Measurements from ENCODE around the gene CAVIN1. TPM values are rescaled to one million over a fixed set of nuclear protein-coding genes. Genes with fewer than 3 reads are reported as not detected.

Gene CAVIN1, protein sequence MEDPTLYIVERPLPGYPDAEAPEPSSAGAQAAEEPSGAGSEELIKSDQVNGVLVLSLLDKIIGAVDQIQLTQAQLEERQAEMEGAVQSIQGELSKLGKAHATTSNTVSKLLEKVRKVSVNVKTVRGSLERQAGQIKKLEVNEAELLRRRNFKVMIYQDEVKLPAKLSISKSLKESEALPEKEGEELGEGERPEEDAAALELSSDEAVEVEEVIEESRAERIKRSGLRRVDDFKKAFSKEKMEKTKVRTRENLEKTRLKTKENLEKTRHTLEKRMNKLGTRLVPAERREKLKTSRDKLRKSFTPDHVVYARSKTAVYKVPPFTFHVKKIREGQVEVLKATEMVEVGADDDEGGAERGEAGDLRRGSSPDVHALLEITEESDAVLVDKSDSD
- 1,000 to 10,000 TPM in 2 of 4 donors, 100 to 1,000 TPM in 2; 619 to 1,181 (median 1,019) TPM for total RNA-seq

DNA sequence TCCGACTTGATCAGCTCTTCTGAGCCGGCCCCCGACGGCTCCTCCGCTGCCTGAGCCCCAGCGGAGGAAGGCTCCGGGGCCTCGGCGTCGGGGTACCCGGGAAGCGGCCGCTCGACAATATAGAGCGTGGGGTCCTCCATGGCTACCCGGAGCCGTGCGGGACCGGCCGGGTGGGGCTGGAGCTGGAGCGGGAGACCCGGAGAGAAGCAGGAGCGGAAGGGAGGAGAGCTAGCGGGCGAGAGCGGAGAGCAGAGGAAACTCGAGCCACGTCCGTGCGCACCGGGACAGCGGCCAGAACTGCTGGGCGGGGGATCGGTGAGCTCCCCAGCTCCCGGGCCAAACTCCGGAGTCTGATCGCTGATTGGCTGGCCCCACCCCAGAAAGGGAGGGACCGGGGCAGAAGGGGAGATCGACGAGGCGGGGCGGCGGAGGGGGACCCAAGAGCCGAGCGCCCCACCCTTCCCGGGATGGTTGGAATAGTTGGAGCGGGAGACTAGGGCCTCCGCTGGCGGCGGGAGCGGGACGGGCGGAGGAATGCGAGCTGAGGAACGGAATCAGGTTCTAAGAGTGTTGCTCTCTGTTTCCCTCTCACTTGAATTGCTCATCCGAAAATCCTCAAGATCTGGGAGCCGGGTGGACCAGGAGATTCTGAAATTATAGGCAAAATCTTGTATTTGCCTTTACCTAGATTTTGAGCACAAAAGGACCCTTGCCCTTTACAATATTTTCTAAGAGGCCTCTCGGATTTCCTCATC, at the start of gene CAVIN1:
Gene CAVIN1 (minus strand): TSS at position 299 of the 755 bp plus-strand sequence. CDS start 159 bp downstream, at position 140.
- peak; percentile 100 for DNase-seq (ENCODE audit: extremely low spot score)
- WGBS, result 4% methylated on average over 35 of the region's 58 CpGs
- Histone ChIP-seq H3K27me3 (no peaks in the 10 kb centered on the region), H3K4me3 (peak within 1 kb of the TSS; percentile 83 to 99 (median 96)), H3K36me3 (no peaks in the 10 kb centered on the region), H3K4me1 (peaks cover 43 to 61% (median 59%) of the 10 kb centered on the region in 4 donors), H3K27ac (replicated peaks in 1 of 4) (peak within 1 kb of the TSS; percentile 97 to 100 (median 100)), H3K9me3 (no peaks in the 10 kb centered on the region)
- peak; percentile 99 to 100 for TF ChIP-seq POLR2AphosphoS5 (IDR thresholded peaks at IDR 0.05)
- peak; percentile 96 for TF ChIP-seq POLR2A (IDR thresholded peaks at IDR 0.05; ENCODE audit: low read depth)
- TF ChIP-seq EP300 (IDR thresholded peaks at IDR 0.05), result no peak
- TF ChIP-seq, protein P1, sequence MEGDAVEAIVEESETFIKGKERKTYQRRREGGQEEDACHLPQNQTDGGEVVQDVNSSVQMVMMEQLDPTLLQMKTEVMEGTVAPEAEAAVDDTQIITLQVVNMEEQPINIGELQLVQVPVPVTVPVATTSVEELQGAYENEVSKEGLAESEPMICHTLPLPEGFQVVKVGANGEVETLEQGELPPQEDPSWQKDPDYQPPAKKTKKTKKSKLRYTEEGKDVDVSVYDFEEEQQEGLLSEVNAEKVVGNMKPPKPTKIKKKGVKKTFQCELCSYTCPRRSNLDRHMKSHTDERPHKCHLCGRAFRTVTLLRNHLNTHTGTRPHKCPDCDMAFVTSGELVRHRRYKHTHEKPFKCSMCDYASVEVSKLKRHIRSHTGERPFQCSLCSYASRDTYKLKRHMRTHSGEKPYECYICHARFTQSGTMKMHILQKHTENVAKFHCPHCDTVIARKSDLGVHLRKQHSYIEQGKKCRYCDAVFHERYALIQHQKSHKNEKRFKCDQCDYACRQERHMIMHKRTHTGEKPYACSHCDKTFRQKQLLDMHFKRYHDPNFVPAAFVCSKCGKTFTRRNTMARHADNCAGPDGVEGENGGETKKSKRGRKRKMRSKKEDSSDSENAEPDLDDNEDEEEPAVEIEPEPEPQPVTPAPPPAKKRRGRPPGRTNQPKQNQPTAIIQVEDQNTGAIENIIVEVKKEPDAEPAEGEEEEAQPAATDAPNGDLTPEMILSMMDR (IDR thresholded peaks at IDR 0.05), result peak in 1 of 3 experiments; percentile 21
- intact Hi-C loops (cut with DNase I), result loop anchor here (5.0 kb wide), 1 partner anchor 34 kb away; the partner anchor contains the start of gene ATP6V0A1

DNA sequence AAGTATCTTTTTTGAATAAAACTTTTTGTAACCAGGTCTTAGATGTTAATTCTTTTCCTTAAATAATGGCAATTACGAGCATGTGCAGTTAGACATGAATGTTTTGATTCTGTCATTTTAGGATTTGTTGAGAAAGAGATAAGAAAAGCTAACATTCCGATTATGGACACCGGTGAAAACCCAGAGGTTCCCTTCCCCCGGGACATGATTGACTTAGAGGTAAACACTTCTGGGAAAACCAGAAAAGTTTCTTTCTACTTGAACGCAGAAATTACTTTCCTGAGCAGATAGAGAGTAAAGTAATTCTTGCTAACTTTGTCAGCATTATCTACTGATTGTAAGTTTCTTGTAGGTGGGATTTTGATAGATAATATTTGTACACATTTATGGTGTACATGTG, 44.8 kb upstream of the CAVIN1 start:
- no peaks in the 10 kb centered on the region for H3K9me3 ChIP-seq
- no peak for TF ChIP-seq POLR2A (IDR thresholded peaks at IDR 0.05; ENCODE audit: low read depth)
- TF ChIP-seq, protein P1 (IDR thresholded peaks at IDR 0.05), result no peak
- no peak for TF ChIP-seq POLR2AphosphoS5 (IDR thresholded peaks at IDR 0.05)
- no peak for TF ChIP-seq EP300 (IDR thresholded peaks at IDR 0.05)
- H3K36me3 ChIP-seq, result peaks cover 27 to 99% (median 86%) of the 10 kb centered on the region in 4 donors
- H3K27me3 ChIP-seq, result no peaks in the 10 kb centered on the region
- intact Hi-C loops (cut with DNase I), result loop anchor here (5.0 kb wide), 1 partner anchor 39 kb away; no protein-coding TSS in a partner anchor
- H3K4me3 ChIP-seq, result no peak overlapping the region
- H3K27ac ChIP-seq (replicated peaks in 1 of 4), result no peak overlapping the region
- WGBS, result 60% methylated on average over 5 of the region's 5 CpGs
- H3K4me1 ChIP-seq, result peaks cover 0 to 16% (median 8%) of the 10 kb centered on the region in 4 donors
- DNase-seq (ENCODE audit: extremely low spot score), result no peak

DNA sequence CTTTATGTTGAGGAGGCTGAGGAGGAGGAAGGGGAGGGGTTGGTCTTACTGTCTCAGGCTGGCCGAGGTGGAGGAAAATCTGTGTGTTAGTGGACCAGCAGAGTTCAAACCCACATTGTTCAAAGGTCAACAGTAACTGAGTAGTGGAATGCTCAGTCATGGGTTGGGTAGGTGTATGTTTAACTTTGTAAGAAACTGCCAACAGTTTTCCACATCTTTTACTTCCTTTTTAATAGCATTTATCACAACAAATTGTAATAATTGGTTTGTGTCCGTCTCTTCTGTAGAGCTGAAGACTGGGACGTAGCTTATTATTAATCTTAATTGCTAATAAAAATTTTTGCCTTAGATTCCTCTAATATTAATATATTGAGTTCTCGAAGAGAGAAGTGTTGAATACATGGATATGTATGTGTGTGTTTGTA, 40.9 kb upstream of the CAVIN1 start:
- DNase-seq (ENCODE audit: extremely low spot score), result no peak
- H3K9me3 ChIP-seq, result no peaks in the 10 kb centered on the region
- WGBS, result 71% methylated on average over 4 of the region's 4 CpGs
- H3K27me3 ChIP-seq, result no peaks in the 10 kb centered on the region
- peaks cover 9 to 77% (median 53%) of the 10 kb centered on the region in 4 donors for H3K36me3 ChIP-seq
- peaks cover 18 to 44% (median 38%) of the 10 kb centered on the region in 4 donors for H3K4me1 ChIP-seq
- no peak overlapping the region for H3K27ac ChIP-seq (replicated peaks in 1 of 4)
- no peak overlapping the region for H3K4me3 ChIP-seq
- TF ChIP-seq, protein P1 (IDR thresholded peaks at IDR 0.05), result no peak
- TF ChIP-seq POLR2AphosphoS5 (IDR thresholded peaks at IDR 0.05) (no peak), POLR2A (IDR thresholded peaks at IDR 0.05; ENCODE audit: low read depth) (no peak), EP300 (IDR thresholded peaks at IDR 0.05) (no peak)
- intact Hi-C loops (cut with DNase I), result no loop called here

DNA sequence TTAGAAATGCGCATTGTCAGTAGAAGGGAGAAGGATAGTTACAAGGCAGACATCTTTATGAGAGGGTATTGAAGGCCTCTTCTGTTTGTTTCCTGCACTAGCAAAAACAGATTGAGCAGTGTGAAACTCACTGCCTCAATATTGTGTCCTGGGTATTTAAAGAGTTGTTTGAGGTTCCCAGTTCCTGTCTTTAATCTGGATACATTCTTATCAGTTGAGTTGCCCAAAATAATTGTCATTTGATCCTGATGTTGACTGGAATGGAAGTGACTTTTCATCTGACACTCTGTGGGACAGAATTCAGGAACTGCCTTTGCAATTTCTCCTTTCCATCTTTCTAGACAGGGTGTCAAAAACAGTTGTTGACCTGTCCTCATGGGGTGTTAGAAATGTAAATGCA, 37.3 kb upstream of the CAVIN1 start:
- 70% methylated on average over 1 of the region's 1 CpG for WGBS
- no peak for TF ChIP-seq POLR2AphosphoS5 (IDR thresholded peaks at IDR 0.05)
- no peak for TF ChIP-seq EP300 (IDR thresholded peaks at IDR 0.05)
- TF ChIP-seq, protein P1 (IDR thresholded peaks at IDR 0.05), result no peak
- TF ChIP-seq POLR2A (IDR thresholded peaks at IDR 0.05; ENCODE audit: low read depth), result no peak
- Histone ChIP-seq H3K9me3 (no peaks in the 10 kb centered on the region), H3K4me3 (peak overlapping the region; percentile 74 to 92 (median 75)), H3K4me1 (peaks cover 22 to 64% (median 59%) of the 10 kb centered on the region in 4 donors), H3K36me3 (peaks cover 9 to 41% (median 21%) of the 10 kb centered on the region in 4 donors), H3K27ac (replicated peaks in 1 of 4) (peak overlapping the region; percentile 97 to 98 (median 98)), H3K27me3 (no peaks in the 10 kb centered on the region)
- intact Hi-C loops (cut with DNase I), result no loop called here
- DNase-seq (ENCODE audit: extremely low spot score), result no peak
